ENCODE measurements around the gene SNAPC5. TPM values are rescaled to one million over a fixed set of nuclear protein-coding genes. Genes with fewer than 3 reads are reported as not detected.

SNAPC5 gene
- total RNA-seq, 1 experiment from 2014 or later, result 28.3 TPM

GRCh38 chr15:66452971-66453580 is 44.5 kb downstream of the SNAPC5 start:
- Histone ChIP-seq H4K20me1 (ENCODE audit: insufficient read depth) (no peaks in the 10 kb centered on the region), H3K36me3 (ENCODE audit: control insufficient read depth in 1 of 2, insufficient read depth in 2 of 2, low read length in 2 of 2) (peaks cover 0 to 5% of the 10 kb centered on the region in 2 experiments; a peak in 1 of 4 replicates), H3K4me2 (ENCODE audit: low read length) (no peak overlapping the region), H3K4me3 (replicated peaks in 1 of 2; ENCODE audit: low read depth in 1 of 2, low read length in 2 of 2) (no peak overlapping the region), H3K27ac (ENCODE audit: low read depth, low read length) (no peak overlapping the region), H2AFZ (ENCODE audit: low read depth, low read length, poor library complexity, severe bottlenecking) (no peak overlapping the region), H3K9me2 (ENCODE audit: insufficient read depth) (no peaks in the 10 kb centered on the region), H3K79me2 (ENCODE audit: insufficient read depth, low read length) (no peaks in the 10 kb centered on the region), H3K9ac (ENCODE audit: low read length) (no peak overlapping the region), H3K27me3 (ENCODE audit: insufficient read depth, low read length) (no peaks in the 10 kb centered on the region), H3K4me1 (ENCODE audit: control insufficient read depth in 1 of 2, insufficient read depth in 2 of 2, low read length in 2 of 2) (peaks cover 12 to 31% of the 10 kb centered on the region in 2 experiments), H3K9me3 (ENCODE audit: control insufficient read depth in 1 of 2, insufficient read depth in 1 of 2, low read depth in 1 of 2, low read length in 2 of 2) (no peaks in the 10 kb centered on the region)
- ChIA-PET RAD21 (ENCODE audit: low non-redundant PET in 1 of 2, low total read pairs in 2 of 2, uncharacterized antibody in 2 of 2, unreplicated experiment in 2 of 2) (no interaction called here), CTCF (no interaction called here), POLR2A (interaction anchor here (0.5 kb wide), 1 partner anchor 85 kb away, joined by 4 read pairs; no protein-coding TSS in a partner anchor)
- intact Hi-C loops (cut with micrococcal nuclease), result no loop called here
- TF ChIP-seq EZH2 (IDR thresholded peaks at IDR 0.05) (no peak), CTCF (IDR thresholded peaks at IDR 0.05 in 2 of 3, conservative IDR thresholded peaks at IDR 0.05 in 1 of 3; ENCODE audit: borderline replicate concordance in 1 of 3, insufficient read depth in 1 of 3, low read depth in 2 of 3, low read length in 2 of 3) (no peak), SRF (IDR thresholded peaks at IDR 0.05; ENCODE audit: low read depth) (no peak), FOSL1 (IDR thresholded peaks at IDR 0.05; ENCODE audit: low read depth) (no peak)
- BruUV-seq (replicated peaks), result no TSS peak
- no peak for DNase-seq (ENCODE audit: low read depth, low spot score)
- no peak for ATAC-seq

DNA sequence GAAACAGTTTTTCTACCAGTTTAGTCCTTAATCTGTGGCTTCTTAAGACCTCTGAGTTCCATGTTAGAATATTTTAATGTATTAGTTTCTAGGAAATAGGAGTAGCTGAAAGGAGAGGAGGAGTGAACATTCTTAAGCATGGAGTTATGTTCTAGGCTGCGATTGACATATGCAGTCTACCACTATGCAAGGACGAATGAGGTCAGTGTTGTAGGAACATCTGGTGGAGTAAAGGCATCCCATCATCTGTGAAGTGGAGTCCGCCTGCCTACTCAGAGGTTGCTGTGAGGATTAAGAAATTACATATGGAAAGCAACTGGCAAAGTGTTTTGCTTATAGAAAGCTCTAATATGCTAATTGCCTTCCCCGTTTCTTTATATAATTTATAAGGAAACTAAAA is 45.1 kb downstream of the SNAPC5 start:
- TF ChIP-seq POLR2AphosphoS5 (IDR thresholded peaks at IDR 0.05; ENCODE audit: low read depth, low read length) (no peak), RAD21 (IDR thresholded peaks at IDR 0.05; ENCODE audit: low read depth) (no peak), ELF1 (IDR thresholded peaks at IDR 0.05; ENCODE audit: borderline replicate concordance, low read depth) (no peak), FOSL1 (IDR thresholded peaks at IDR 0.05; ENCODE audit: low read depth) (no peak), SP1 (IDR thresholded peaks at IDR 0.05; ENCODE audit: low read depth) (no peak), JUND (IDR thresholded peaks at IDR 0.05) (no peak)
- Histone ChIP-seq H3K9me3 (ENCODE audit: control insufficient read depth in 1 of 2, insufficient read depth in 1 of 2, low read depth in 1 of 2, low read length in 2 of 2) (no peaks in the 10 kb centered on the region), H3K4me1 (ENCODE audit: control insufficient read depth in 1 of 2, insufficient read depth in 2 of 2, low read length in 2 of 2) (peaks cover 12 to 29% of the 10 kb centered on the region in 2 experiments), H3K9ac (ENCODE audit: low read length) (no peak overlapping the region), H3K4me3 (replicated peaks in 1 of 2; ENCODE audit: low read depth in 1 of 2, low read length in 2 of 2) (no peak overlapping the region), H3K27ac (ENCODE audit: low read depth, low read length) (no peak overlapping the region), H4K20me1 (ENCODE audit: insufficient read depth) (no peaks in the 10 kb centered on the region), H3K9me2 (ENCODE audit: insufficient read depth) (no peaks in the 10 kb centered on the region), H3K27me3 (ENCODE audit: insufficient read depth, low read length) (no peaks in the 10 kb centered on the region), H3K4me2 (ENCODE audit: low read length) (no peak overlapping the region), H3K36me3 (ENCODE audit: control insufficient read depth in 1 of 2, insufficient read depth in 2 of 2, low read length in 2 of 2) (peaks cover 0 to 6% of the 10 kb centered on the region in 2 experiments; a peak in 1 of 4 replicates), H3K79me2 (ENCODE audit: insufficient read depth, low read length) (no peaks in the 10 kb centered on the region), H2AFZ (ENCODE audit: low read depth, low read length, poor library complexity, severe bottlenecking) (no peak overlapping the region)
- ChIA-PET CTCF (no interaction called here), RAD21 (ENCODE audit: low non-redundant PET in 1 of 2, low total read pairs in 2 of 2, uncharacterized antibody in 2 of 2, unreplicated experiment in 2 of 2) (no interaction called here), POLR2A (interaction anchor here (0.5 kb wide), 1 partner anchor 85 kb away, joined by 4 read pairs; no protein-coding TSS in a partner anchor)
- no TSS peak for BruUV-seq (replicated peaks)
- DNase-seq (ENCODE audit: low read depth, low spot score) (no peak), ATAC-seq (no peak)
- intact Hi-C loops (cut with micrococcal nuclease), result no loop called here

Small RNAs within 50 kb of the gene (microRNA-seq; reads per million reads assigned to microRNA genes)
- gene MIR4512 (ENCODE audit: borderline number of aligned reads), result not detected

Other genes starting within 250 kb of the SNAPC5 start
- 2.3 TPM for gene MEGF11, start 244.0 kb downstream of the SNAPC5 start, total RNA-seq (2021; ENCODE audit: unreplicated experiment)
- 32.2 TPM for gene DIS3L, start 204.2 kb downstream of the SNAPC5 start, total RNA-seq (2021; ENCODE audit: unreplicated experiment)
- gene TIPIN, start 141.1 kb downstream of the SNAPC5 start, total RNA-seq (2021; ENCODE audit: unreplicated experiment), result 28.1 TPM
- 52.3 TPM for gene MAP2K1, start 110.8 kb downstream of the SNAPC5 start, total RNA-seq (2021; ENCODE audit: unreplicated experiment)
- 3,818 TPM for gene RPL4, start 7.1 kb upstream of the SNAPC5 start, total RNA-seq (2021; ENCODE audit: unreplicated experiment)
- 25.8 TPM for gene ZWILCH, start 7.6 kb upstream of the SNAPC5 start, total RNA-seq (2021; ENCODE audit: unreplicated experiment)
- gene LCTL, start 68.2 kb upstream of the SNAPC5 start, total RNA-seq (2021; ENCODE audit: unreplicated experiment), result not detected
- 6.6 TPM for gene SMAD6, start 204.5 kb upstream of the SNAPC5 start, total RNA-seq (2021; ENCODE audit: unreplicated experiment)